HCT116 (cell line): ENCODE measurements around the gene GPI. TPM values are rescaled to one million over a fixed set of nuclear protein-coding genes. Genes with fewer than 3 reads are reported as not detected.

ENCODE experiments used
- ATAC-seq: fragments of 200-7000 bp; cut with Tn5 transposase; 2 replicates; pipeline ENCODE4 v1.9.1; 2020; ENCODE audit warnings: mild to moderate bottlenecking, moderate library complexity
- BruUV-seq: library from RNA; stranded (reverse); fragments of 400-500 nt; replicated peaks from 2 replicates; lab custom pipeline; 2021; lab: Mats Ljungman, UMichigan
- CTCF ChIA-PET: fragments of 300-600 bp; sonication (Branson Sonifier 250); formaldehyde crosslinking; loops from one replicate; lab custom pipeline; 2021; ENCODE audit warnings: antibody characterized with exemption; lab: Charles Lee
- POLR2A ChIA-PET: fragments of 300-600, 350-600 bp; sonication (Branson Sonifier 250); formaldehyde crosslinking; loops from one replicate; lab custom pipeline; 2021; ENCODE audit warnings: antibody characterized with exemption; lab: Charles Lee
- RAD21 ChIA-PET, 2 experiments: fragments of 300-600 bp; sonication (Branson Sonifier 250); formaldehyde crosslinking; loops; one replicate each; lab custom pipeline; 2023; ENCODE audit warnings: low total read pairs in 2 of 2; ENCODE audit not compliant: uncharacterized antibody in 2 of 2, unreplicated experiment in 2 of 2, low non-redundant PET in 1 of 2; lab: Charles Lee
- DNase-seq: peaks from one replicate; pipeline ENCODE4 v3.0.0-alpha.2; 2010; ENCODE audit warnings: low read depth, low spot score
- H2AFZ ChIP-seq: fragments of 200-600 bp; shearing (Covaris generic), sonication (generic); 2 replicates; pipeline ENCODE4 v1.6.1; 2017; ENCODE audit warnings: low read depth, mixed run types, mixed read lengths, antibody characterized with exemption, low read length; ENCODE audit not compliant: poor library complexity, severe bottlenecking
- H3K27ac ChIP-seq: 2 replicates; pipeline ENCODE4 v1.5.1; 2012; ENCODE audit warnings: low read depth, low read length
- H3K27me3 ChIP-seq: fragments of 200-600 bp; sonication (generic); 2 replicates; pipeline ENCODE4 v1.6.1; 2016; ENCODE audit warnings: mixed run types, low read length, mixed read lengths; ENCODE audit not compliant: insufficient read depth
- H3K36me3 ChIP-seq, 2 experiments: fragments of 200-500 bp in 1 of 2; fragments of 200-600 bp in 1 of 2; sonication (Bioruptor generic) in 1 of 2; sonication (generic) in 1 of 2; 2 replicates each; pipeline versions ENCODE4 v1.5.1 to v1.6.1; 2014 to 2016; ENCODE audit warnings: low read length in 2 of 2, inconsistent platforms in 1 of 2, mixed read lengths in 1 of 2, mixed run types in 1 of 2; ENCODE audit not compliant: insufficient read depth in 2 of 2, control insufficient read depth in 1 of 2
- H3K4me1 ChIP-seq, 2 experiments: fragments of 200-600 bp in 1 of 2; sonication (generic) in 1 of 2; 2 replicates each; pipeline versions ENCODE4 v1.5.1 to v1.6.1; 2012 to 2017; ENCODE audit warnings: low read length in 2 of 2, inconsistent platforms in 1 of 2, mild to moderate bottlenecking in 1 of 2, mixed read lengths in 1 of 2, mixed run types in 1 of 2, moderate library complexity in 1 of 2; ENCODE audit not compliant: insufficient read depth in 2 of 2, control insufficient read depth in 1 of 2
- H3K4me2 ChIP-seq: fragments of 200-600 bp; sonication (generic); 2 replicates; pipeline ENCODE4 v1.6.1; 2017; ENCODE audit warnings: mixed run types, low read length, mixed read lengths
- H3K4me3 ChIP-seq, 2 experiments: fragments of 200-600 bp in 1 of 2; sonication (generic) in 1 of 2; replicated peaks in 1 of 2; 2 replicates each; pipeline ENCODE4 v1.5.1; 2011 to 2016; ENCODE audit warnings: low read length in 2 of 2, control low read depth in 1 of 2, low read depth in 1 of 2, mild to moderate bottlenecking in 1 of 2, mixed read lengths in 1 of 2, mixed run types in 1 of 2
- H3K79me2 ChIP-seq: fragments of 200-600 bp; sonication (generic); 2 replicates; pipeline ENCODE4 v1.6.1; 2017; ENCODE audit warnings: mild to moderate bottlenecking, mixed run types, low read length, moderate library complexity, mixed read lengths; ENCODE audit not compliant: insufficient read depth
- H3K9ac ChIP-seq: fragments of 200-600 bp; sonication (generic); 2 replicates; pipeline ENCODE4 v1.6.1; 2016; ENCODE audit warnings: low read length, mixed read lengths
- H3K9me2 ChIP-seq: fragments of 200-600 bp; sonication (generic), shearing (Covaris generic); 2 replicates; pipeline ENCODE4 v1.6.1; 2017; ENCODE audit warnings: mixed run types, mild to moderate bottlenecking, moderate library complexity; ENCODE audit not compliant: insufficient read depth
- H3K9me3 ChIP-seq, 2 experiments: fragments of 200-500 bp in 1 of 2; fragments of 200-600 bp in 1 of 2; sonication (Bioruptor generic) in 1 of 2; sonication (generic) in 1 of 2; 2 replicates each; pipeline ENCODE4 v1.6.1; 2014 to 2017; ENCODE audit warnings: low read length in 2 of 2, mixed read lengths in 2 of 2, inconsistent platforms in 1 of 2, low read depth in 1 of 2, mild to moderate bottlenecking in 1 of 2, mixed run types in 1 of 2, moderate library complexity in 1 of 2; ENCODE audit not compliant: control insufficient read depth in 1 of 2, insufficient read depth in 1 of 2
- H4K20me1 ChIP-seq: fragments of 200-600 bp; sonication (generic), shearing (Covaris generic); 2 replicates; pipeline ENCODE4 v1.6.1; 2017; ENCODE audit warnings: mixed run types, mild to moderate bottlenecking, moderate library complexity; ENCODE audit not compliant: insufficient read depth
- ATF3 ChIP-seq: IDR thresholded peaks from 2 replicates; pipeline ENCODE4 v1.6.1; 2012
- CBX3 ChIP-seq: IDR thresholded peaks from 2 replicates; pipeline ENCODE4 v1.6.1; 2012; ENCODE audit warnings: low read depth
- CEBPB ChIP-seq: IDR thresholded peaks from 2 replicates; pipeline ENCODE4 v1.6.1; 2012; ENCODE audit warnings: low read depth
- EGR1 ChIP-seq: IDR thresholded peaks from 2 replicates; pipeline ENCODE4 v1.6.1; 2012; ENCODE audit warnings: low read depth
- ELF1 ChIP-seq: IDR thresholded peaks from 2 replicates; pipeline ENCODE4 v1.6.1; 2012; ENCODE audit warnings: low read depth, borderline replicate concordance
- EZH2 ChIP-seq: fragments of 200-600 bp; sonication (generic); IDR thresholded peaks from 2 replicates; pipeline ENCODE4 v1.6.1; 2017; ENCODE audit warnings: antibody characterized with exemption, mixed run types
- EZH2phosphoT487 ChIP-seq: fragments of 200-600 bp; IDR thresholded peaks from 2 replicates; pipeline ENCODE4 v1.6.1; 2018; ENCODE audit warnings: antibody characterized with exemption, borderline replicate concordance
- FOSL1 ChIP-seq: IDR thresholded peaks from 2 replicates; pipeline ENCODE4 v1.6.1; 2012; ENCODE audit warnings: low read depth
- JUND ChIP-seq: IDR thresholded peaks from 2 replicates; pipeline ENCODE4 v1.6.1; 2012
- MAX ChIP-seq: IDR thresholded peaks from 2 replicates; pipeline ENCODE4 v1.6.1; 2012
- POLR2A ChIP-seq: IDR thresholded peaks from 2 replicates; pipeline ENCODE4 v1.7.0; 2011; ENCODE audit warnings: borderline replicate concordance; ENCODE audit not compliant: insufficient read depth, insufficient read length; ENCODE audit errors: extremely low read depth
- POLR2AphosphoS5 ChIP-seq: IDR thresholded peaks from 2 replicates; pipeline ENCODE4 v1.6.1; 2011; ENCODE audit warnings: mild to moderate bottlenecking, low read depth, low read length, moderate library complexity
- RAD21 ChIP-seq: IDR thresholded peaks from 2 replicates; pipeline ENCODE4 v1.6.1; 2012; ENCODE audit warnings: low read depth, mild to moderate bottlenecking
- REST ChIP-seq: IDR thresholded peaks from 2 replicates; pipeline ENCODE4 v1.6.1; 2012; ENCODE audit warnings: low read depth
- SIN3A ChIP-seq: IDR thresholded peaks from 2 replicates; pipeline ENCODE4 v1.6.1; 2012; ENCODE audit warnings: low read depth
- SP1 ChIP-seq: IDR thresholded peaks from 2 replicates; pipeline ENCODE4 v1.6.1; 2012; ENCODE audit warnings: low read depth
- SRF ChIP-seq: IDR thresholded peaks from 2 replicates; pipeline ENCODE4 v1.6.1; 2012; ENCODE audit warnings: low read depth
- TCF7L2 ChIP-seq: IDR thresholded peaks from 2 replicates; pipeline ENCODE4 v1.7.0; 2011; ENCODE audit warnings: borderline replicate concordance, inconsistent platforms; ENCODE audit not compliant: insufficient read depth, insufficient read length; ENCODE audit errors: extremely low read depth
- ZBTB33 ChIP-seq: IDR thresholded peaks from 2 replicates; pipeline ENCODE4 v1.6.1; 2011; ENCODE audit warnings: mild to moderate bottlenecking, low read length, moderate library complexity; ENCODE audit not compliant: insufficient replicate concordance; ENCODE audit errors: extremely low read depth
- ZFX ChIP-seq: fragments of 450-650 bp; IDR thresholded peaks from 2 replicates; pipeline ENCODE4 v1.6.1; 2017
- intact Hi-C: fragments of 100-400 bp; cut with micrococcal nuclease; formaldehyde crosslinking; loops from 2 replicates; pipeline ENCODE4 v1.10.0; 2022
- total RNA-seq: library from RNA; stranded (reverse); gene quantifications from one replicate; pipeline ENCODE4 v1.2.1, GENCODE V29; 2021; ENCODE audit not compliant: unreplicated experiment

Gene GPI
- total RNA-seq, 1 experiment from 2014 or later: 787 TPM

- H3K36me3 ChIP-seq: no peaks in the 10 kb centered on the region
- H3K9me2 ChIP-seq: no peaks in the 10 kb centered on the region
- H3K27me3 ChIP-seq: no peaks in the 10 kb centered on the region
- intact Hi-C loops: loop anchor here (10.0 kb wide), 1 partner anchor 1185 kb away; no protein-coding TSS in a partner anchor
- ChIA-PET RAD21 (interaction anchor here in 1 of 2 experiments (0.6 kb wide), 1 partner anchor 102 kb away, joined by 4 read pairs; no protein-coding TSS in a partner anchor), POLR2A (interaction anchor here (1.6 to 1.7 kb wide), 2 partner anchors 28 to 69 kb away, joined by 5 to 7 read pairs; partner anchors contain the start of gene UBA2), CTCF (interaction anchor here (0.5 to 1.5 kb wide), 5 partner anchors 9 to 123 kb away, joined by 3 to 6 read pairs (median 3); no protein-coding TSS in a partner anchor)
- H3K4me1 ChIP-seq: peaks cover 18 to 34% of the 10 kb centered on the region in 2 experiments
- H4K20me1 ChIP-seq: no peaks in the 10 kb centered on the region
- peak overlapping the region; percentile 82 for H3K4me2 ChIP-seq
- H2AFZ ChIP-seq: no peak overlapping the region
- H3K27ac ChIP-seq: peak overlapping the region; percentile 79
- DNase-seq (peak; percentile 98), ATAC-seq (peak; percentile 98)
- no peaks in the 10 kb centered on the region for H3K79me2 ChIP-seq
- peak overlapping the region; percentile 58 for H3K9ac ChIP-seq
- H3K4me3 ChIP-seq: peak overlapping the region; percentile 56 to 58
- H3K9me3 ChIP-seq: no peaks in the 10 kb centered on the region
- no TSS peak for BruUV-seq
- TF ChIP-seq EZH2phosphoT487: no peak
- peak; percentile 75; the same call in 1 of the 2 replicates for TF ChIP-seq ZFX
- TF ChIP-seq POLR2AphosphoS5: peak; percentile 48
- no peak for TF ChIP-seq POLR2A
- TF ChIP-seq EZH2: no peak
- TF ChIP-seq SIN3A: peak; percentile 66
- TF ChIP-seq FOSL1: no peak
- no peak for TF ChIP-seq SRF
- TF ChIP-seq JUND: no peak
- no peak for TF ChIP-seq CBX3
- no peak for TF ChIP-seq ZBTB33
- TF ChIP-seq SP1: peak; percentile 80
- TF ChIP-seq REST: no peak
- TF ChIP-seq ATF3: no peak
- no peak for TF ChIP-seq RAD21
- no peak for TF ChIP-seq CEBPB
- peak; percentile 84 for TF ChIP-seq EGR1
- TF ChIP-seq MAX: peak; percentile 93
- no peak for TF ChIP-seq ELF1
- TF ChIP-seq TCF7L2: no peak
Observed at GRCh38 chr19:34359140-34359953, 5.6 kb upstream of the GPI start.
